ENCODE results near the gene WSCD2. TPM values are rescaled to one million over a fixed set of nuclear protein-coding genes. Genes with fewer than 3 reads are reported as not detected.

The WSCD2 gene
- total RNA-seq, 6 experiments from 2014 or later: not detected

GRCh38 chr12:108269224-108269623 is 140.1 kb downstream of the WSCD2 start:
- H3K4me3 Mint-ChIP-seq: no peak overlapping the region
- no peaks in the 10 kb centered on the region; the same call in 1 of the 2 replicates for H3K27me3 Mint-ChIP-seq (ENCODE audit: insufficient read depth)

GRCh38 chr12:108270035-108270848 is 141.2 kb downstream of the WSCD2 start:
- H3K4me1 Mint-ChIP-seq (ENCODE audit: low read depth): no peaks in the 10 kb centered on the region
- H3K4me3 Mint-ChIP-seq: no peak overlapping the region
- no peak overlapping the region for H3K27ac Mint-ChIP-seq
- H3K36me3 Mint-ChIP-seq (ENCODE audit: low read depth): no peaks in the 10 kb centered on the region
- H3K9me3 Mint-ChIP-seq: peaks cover 52% of the 10 kb centered on the region
- no peak for TF ChIP-seq CTCF (IDR thresholded peaks at IDR 0.05)
- DNase-seq: no peak
- H3K27me3 Mint-ChIP-seq (ENCODE audit: insufficient read depth): no peaks in the 10 kb centered on the region; the same call in 1 of the 2 replicates

More at GRCh38 chr12:108269224-108269623, 140.1 kb downstream of the WSCD2 start:
- Mint-ChIP-seq H3K9me3 (peaks cover 44% of the 10 kb centered on the region), H3K36me3 (ENCODE audit: low read depth) (no peaks in the 10 kb centered on the region), H3K27ac (no peak overlapping the region), H3K4me1 (ENCODE audit: low read depth) (no peaks in the 10 kb centered on the region)
- DNase-seq: no peak
- no peak for TF ChIP-seq CTCF (IDR thresholded peaks at IDR 0.05)

GRCh38 chr12:108270849-108271143 is 141.7 kb downstream of the WSCD2 start:
- no peaks in the 10 kb centered on the region; the same call in 1 of the 2 replicates for H3K27me3 Mint-ChIP-seq (ENCODE audit: insufficient read depth)
- no peak overlapping the region for H3K27ac Mint-ChIP-seq
- no peaks in the 10 kb centered on the region for H3K36me3 Mint-ChIP-seq (ENCODE audit: low read depth)
- no peak for DNase-seq
- no peaks in the 10 kb centered on the region for H3K4me1 Mint-ChIP-seq (ENCODE audit: low read depth)
- TF ChIP-seq CTCF (IDR thresholded peaks at IDR 0.05): no peak
- H3K9me3 Mint-ChIP-seq: peaks cover 53% of the 10 kb centered on the region
- no peak overlapping the region for H3K4me3 Mint-ChIP-seq

- TF ChIP-seq CTCF (IDR thresholded peaks at IDR 0.05): no peak
- H3K4me3 Mint-ChIP-seq: no peak overlapping the region
- H3K9me3 Mint-ChIP-seq: peaks cover 49% of the 10 kb centered on the region
- no peaks in the 10 kb centered on the region; the same call in 1 of the 2 replicates for H3K27me3 Mint-ChIP-seq (ENCODE audit: insufficient read depth)
- H3K27ac Mint-ChIP-seq: no peak overlapping the region
- H3K36me3 Mint-ChIP-seq (ENCODE audit: low read depth): no peaks in the 10 kb centered on the region
- no peak for DNase-seq
- no peaks in the 10 kb centered on the region for H3K4me1 Mint-ChIP-seq (ENCODE audit: low read depth)
These were observed 143.1 kb downstream of the WSCD2 start for GRCh38 chr12:108271951-108272872.

- Mint-ChIP-seq H3K9me3 (peaks cover 53% of the 10 kb centered on the region), H3K4me1 (ENCODE audit: low read depth) (no peaks in the 10 kb centered on the region), H3K27me3 (ENCODE audit: insufficient read depth) (no peaks in the 10 kb centered on the region; the same call in 1 of the 2 replicates), H3K27ac (no peak overlapping the region), H3K4me3 (no peak overlapping the region), H3K36me3 (ENCODE audit: low read depth) (no peaks in the 10 kb centered on the region)
- no peak for DNase-seq
- no peak for TF ChIP-seq CTCF (IDR thresholded peaks at IDR 0.05)
These were observed 144.1 kb downstream of the WSCD2 start for GRCh38 chr12:108273217-108273616.
